ENCODE results near the gene TMEM201. TPM values are rescaled to one million over a fixed set of nuclear protein-coding genes. Genes with fewer than 3 reads are reported as not detected.
"Not testable (repeated sequence)": the region's sequence is repeated elsewhere in the genome, so short reads cannot be mapped to it uniquely, and the experiment has no call there.

TMEM201 gene
- total RNA-seq, 4 donors from 2014 or later: 11.6 to 14.6 (median 11.9) TPM

DNA sequence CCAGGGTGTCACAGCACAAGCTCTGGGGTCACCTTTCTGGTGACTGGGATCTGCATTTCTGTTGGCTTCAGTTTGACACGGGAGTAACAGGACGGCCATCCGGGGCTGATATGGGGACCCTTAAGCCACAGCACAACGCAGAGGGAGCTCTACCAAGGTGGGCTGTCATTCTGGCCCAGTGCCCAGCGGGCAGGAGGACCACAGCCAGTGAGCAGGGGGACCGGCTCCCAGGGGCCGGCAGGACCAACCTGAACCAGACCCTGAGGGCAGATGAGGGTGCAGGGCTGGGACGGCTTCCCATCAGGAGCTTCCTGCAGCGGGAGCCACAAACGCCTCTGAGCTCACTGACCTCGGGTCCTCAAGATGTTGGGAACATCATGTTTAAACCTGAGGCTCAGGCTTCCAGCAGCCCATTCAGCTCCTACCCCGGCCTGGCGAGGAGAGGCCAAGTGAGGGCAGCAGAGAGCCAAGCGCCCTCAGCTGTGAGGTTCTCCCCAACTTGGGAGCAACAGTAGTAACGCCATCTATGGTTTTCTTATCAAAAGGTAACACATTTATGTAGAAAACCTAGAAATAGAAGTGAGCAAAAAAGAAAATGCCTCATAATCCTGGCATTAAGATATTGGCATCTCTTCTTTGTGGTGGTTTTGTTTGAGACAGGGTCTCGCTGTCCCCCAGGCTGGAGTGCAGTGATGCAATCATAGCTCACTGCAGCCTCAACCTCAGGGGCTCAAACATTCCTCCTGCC is 26.8 kb downstream of the TMEM201 start:
- TF ChIP-seq POLR2A (IDR thresholded peaks at IDR 0.05) (no peak), POLR2AphosphoS5 (IDR thresholded peaks at IDR 0.05) (no peak), EP300 (IDR thresholded peaks at IDR 0.05) (no peak), CTCF (IDR thresholded peaks at IDR 0.05) (peak in 1 of 2 donors; percentile 65)
- peaks cover 9% of the 10 kb centered on the region for H3K27me3 ChIP-seq
- no peak overlapping the region for H3K27ac ChIP-seq
- peaks cover 34% of the 10 kb centered on the region for H3K36me3 ChIP-seq
- peak in 1 of 2 donors; percentile 80 for DNase-seq (ENCODE audit: low spot score in 2 of 2)
- WGBS: 33% methylated on average over 9 of the region's 16 CpGs
- no peaks in the 10 kb centered on the region for H3K9me3 ChIP-seq
- H3K4me1 ChIP-seq: no peaks in the 10 kb centered on the region
- H3K4me3 ChIP-seq: no peak overlapping the region

GRCh38 chr1:9618909-9619679 is 30.4 kb downstream of the TMEM201 start:
- H3K4me3 ChIP-seq: no peak overlapping the region
- DNase-seq (ENCODE audit: low spot score in 2 of 2): no peak
- no peaks in the 10 kb centered on the region for H3K9me3 ChIP-seq
- H3K4me1 ChIP-seq: no peaks in the 10 kb centered on the region
- no peaks in the 10 kb centered on the region for H3K36me3 ChIP-seq
- H3K27ac ChIP-seq: no peak overlapping the region
- TF ChIP-seq POLR2AphosphoS5 (IDR thresholded peaks at IDR 0.05) (no peak), POLR2A (IDR thresholded peaks at IDR 0.05) (no peak), EP300 (IDR thresholded peaks at IDR 0.05) (no peak), CTCF (IDR thresholded peaks at IDR 0.05) (no peak)
- 72% methylated on average over 18 of the region's 18 CpGs for WGBS
- peaks cover 10% of the 10 kb centered on the region for H3K27me3 ChIP-seq

GRCh38 chr1:9621032-9621431 is 32.3 kb downstream of the TMEM201 start:
- no peaks in the 10 kb centered on the region for H3K36me3 ChIP-seq
- no peak for TF ChIP-seq POLR2AphosphoS5 (IDR thresholded peaks at IDR 0.05)
- TF ChIP-seq POLR2A (IDR thresholded peaks at IDR 0.05): no peak
- no peak for TF ChIP-seq EP300 (IDR thresholded peaks at IDR 0.05)
- no peak for TF ChIP-seq CTCF (IDR thresholded peaks at IDR 0.05)
- no peak overlapping the region for H3K4me3 ChIP-seq
- H3K4me1 ChIP-seq: no peaks in the 10 kb centered on the region
- peaks cover 14% of the 10 kb centered on the region for H3K27me3 ChIP-seq
- no peaks in the 10 kb centered on the region for H3K9me3 ChIP-seq
- no peak overlapping the region for H3K27ac ChIP-seq
- DNase-seq (ENCODE audit: low spot score in 2 of 2): no peak

GRCh38 chr1:9624081-9624480 is 35.4 kb downstream of the TMEM201 start:
- no peak for DNase-seq (ENCODE audit: low spot score in 2 of 2)
- no peak for TF ChIP-seq POLR2A (IDR thresholded peaks at IDR 0.05)
- TF ChIP-seq CTCF (IDR thresholded peaks at IDR 0.05): no peak
- H3K27me3 ChIP-seq: peaks cover 9% of the 10 kb centered on the region
- H3K36me3 ChIP-seq: no peaks in the 10 kb centered on the region
- H3K9me3 ChIP-seq: no peaks in the 10 kb centered on the region
- 94% methylated on average over 2 of the region's 2 CpGs for WGBS
- H3K4me1 ChIP-seq: peaks cover 5% of the 10 kb centered on the region
- H3K4me3 ChIP-seq: no peak overlapping the region
- no peak overlapping the region for H3K27ac ChIP-seq

- H3K4me3 ChIP-seq; H3K9me3 ChIP-seq; DNase-seq (ENCODE audit: low spot score in 2 of 2); H3K27me3 ChIP-seq; H3K4me1 ChIP-seq; H3K36me3 ChIP-seq; H3K27ac ChIP-seq: not testable (repeated sequence)
- WGBS: 98% methylated on average over 3 of the region's 3 CpGs
Observed at GRCh38 chr1:9625030-9625429, 36.3 kb downstream of the TMEM201 start.
